ENCODE data around the gene PRIMPOL.

Gene PRIMPOL

GRCh38 chr4:184666670-184667069, 17.1 kb downstream of the PRIMPOL start:
- H3K4me3 ChIP-seq (ENCODE audit: low read depth, low read length), result no peak overlapping the region
- TF ChIP-seq CTCF (IDR thresholded peaks at IDR 0.05; ENCODE audit: low read depth, low read length), result no peak

GRCh38 chr4:184668096-184668495, 18.6 kb downstream of the PRIMPOL start:
- H3K4me3 ChIP-seq (ENCODE audit: low read depth, low read length), result no peak overlapping the region
- no peak for TF ChIP-seq CTCF (IDR thresholded peaks at IDR 0.05; ENCODE audit: low read depth, low read length)

GRCh38 chr4:184668511-184669114, 19.1 kb downstream of the PRIMPOL start:
- no peak for TF ChIP-seq CTCF (IDR thresholded peaks at IDR 0.05; ENCODE audit: low read depth, low read length)
- H3K4me3 ChIP-seq (ENCODE audit: low read depth, low read length), result no peak overlapping the region

GRCh38 chr4:184669251-184669650, 19.7 kb downstream of the PRIMPOL start:
- H3K4me3 ChIP-seq (ENCODE audit: low read depth, low read length), result no peak overlapping the region
- no peak for TF ChIP-seq CTCF (IDR thresholded peaks at IDR 0.05; ENCODE audit: low read depth, low read length)

DNA sequence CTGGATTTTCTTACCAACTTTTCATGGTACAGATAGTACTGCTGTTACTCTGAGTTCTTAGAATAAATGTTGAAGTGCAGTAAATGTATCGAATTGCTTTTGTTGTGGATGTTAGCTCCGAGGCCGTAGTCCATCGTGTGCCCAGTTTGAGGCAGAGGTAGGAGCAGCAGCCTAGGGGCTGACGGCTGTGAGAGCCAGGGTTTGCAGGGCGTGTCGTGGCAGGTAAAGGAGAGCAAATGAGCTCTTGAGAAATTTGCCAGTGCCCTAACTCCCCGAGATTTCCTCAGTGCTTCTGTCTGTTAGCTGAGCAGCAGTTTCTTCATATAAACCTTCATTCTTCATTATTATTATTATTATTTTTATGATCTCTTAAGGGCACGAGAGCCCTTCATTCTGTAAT, 21.6 kb downstream of the PRIMPOL start:
- TF ChIP-seq CTCF (IDR thresholded peaks at IDR 0.05; ENCODE audit: low read depth, low read length), result no peak
- no peak overlapping the region for H3K4me3 ChIP-seq (ENCODE audit: low read depth, low read length)

DNA sequence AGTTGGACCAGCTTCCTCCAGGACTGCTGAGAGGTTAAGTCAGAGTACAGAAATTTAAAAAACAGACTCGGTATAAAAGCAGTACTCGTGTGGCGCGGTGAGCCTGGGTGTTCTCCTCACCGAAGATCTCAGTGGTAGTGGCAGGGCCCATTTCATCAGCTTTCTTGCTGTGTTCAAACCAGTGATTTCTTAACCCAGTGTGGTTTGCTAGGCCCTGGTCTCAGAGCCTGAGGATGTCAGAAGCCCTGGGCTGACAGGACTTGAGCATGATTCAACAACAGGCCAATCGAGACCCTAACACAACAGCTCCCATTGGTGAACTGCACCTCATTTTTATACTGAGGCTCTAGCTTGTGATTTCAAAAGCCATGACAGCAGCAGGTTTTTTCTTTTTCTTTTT, 23.2 kb downstream of the PRIMPOL start:
- no peak overlapping the region for H3K4me3 ChIP-seq (ENCODE audit: low read depth, low read length)
- no peak for TF ChIP-seq CTCF (IDR thresholded peaks at IDR 0.05; ENCODE audit: low read depth, low read length)

DNA sequence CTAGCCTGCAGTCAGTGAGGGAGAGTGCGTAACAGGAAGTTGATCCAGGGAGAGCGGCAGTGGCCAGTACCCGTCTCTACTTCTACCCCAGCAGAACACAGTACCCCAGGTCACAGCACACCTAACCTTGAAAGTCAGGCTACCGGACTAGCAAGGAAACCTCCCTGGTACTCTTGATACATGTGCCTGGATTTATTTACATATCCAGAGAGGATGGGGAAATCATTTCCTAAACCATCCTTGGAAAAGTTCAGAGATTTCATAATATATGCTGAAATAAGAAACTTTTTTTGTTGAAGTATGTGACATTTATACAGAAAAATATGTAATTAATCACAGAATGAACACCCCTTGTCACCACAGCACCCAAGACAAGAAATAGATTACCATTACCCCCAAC, 24.5 kb downstream of the PRIMPOL start:
- H3K4me3 ChIP-seq (ENCODE audit: low read depth, low read length), result no peak overlapping the region
- TF ChIP-seq CTCF (IDR thresholded peaks at IDR 0.05; ENCODE audit: low read depth, low read length), result no peak

Data from WI38 (cell line).